WTC11 (cell line): Measurements from ENCODE around the gene FTCDNL1. TPM values are rescaled to one million over a fixed set of nuclear protein-coding genes. Genes with fewer than 3 reads are reported as not detected.

Experiments used
- ATAC-seq: fragments of 200-7000 bp; cut with Tn5 transposase; 2 replicates; pipeline ENCODE4 v1.10.0; 2021; ENCODE audit warnings: mild to moderate bottlenecking, moderate library complexity
- CTCF ChIA-PET: fragments of 300-600 bp; sonication (Branson Sonifier 250); formaldehyde crosslinking; loops from one replicate; lab custom pipeline; 2021; ENCODE audit warnings: antibody characterized with exemption; lab: Charles Lee
- POLR2A ChIA-PET: fragments of 350-600 bp; sonication (Branson Sonifier 250); formaldehyde crosslinking; loops from one replicate; lab custom pipeline; 2021; ENCODE audit warnings: antibody characterized with exemption; lab: Charles Lee
- DNase-seq: peaks from one replicate; pipeline ENCODE4 v3.0.0; 2021; ENCODE audit warnings: low spot score
- H3K27ac Mint-ChIP-seq: 2 replicates; pipeline ENCODE4 v1.8.0; 2021; ENCODE audit warnings: mixed read lengths
- H3K27me3 Mint-ChIP-seq: 2 replicates; pipeline ENCODE4 v1.8.0; 2021; ENCODE audit warnings: low read depth, mild to moderate bottlenecking, moderate library complexity, mixed read lengths
- H3K36me3 Mint-ChIP-seq: 2 replicates; pipeline ENCODE4 v1.8.0; 2021; ENCODE audit warnings: mixed read lengths
- H3K4me1 Mint-ChIP-seq: 2 replicates; pipeline ENCODE4 v1.8.0; 2022; ENCODE audit warnings: mixed read lengths
- H3K4me3 Mint-ChIP-seq: 2 replicates; pipeline ENCODE4 v1.8.0; 2021; ENCODE audit warnings: mild to moderate bottlenecking, moderate library complexity, mixed read lengths
- H3K9me3 Mint-ChIP-seq: 2 replicates; pipeline ENCODE4 v1.8.0; 2021; ENCODE audit warnings: mixed read lengths
- AFF4 ChIP-seq: sonication (generic); formaldehyde crosslinking; IDR thresholded peaks from 2 replicates; pipeline ENCODE4 v1.8.1; 2023; ENCODE audit warnings: mild to moderate bottlenecking, missing genetic modification reagents, borderline replicate concordance
- CBFB ChIP-seq: sonication (generic); formaldehyde crosslinking; IDR thresholded peaks from 2 replicates; pipeline ENCODE4 v1.8.1; 2022; ENCODE audit warnings: mild to moderate bottlenecking, low read depth, missing genetic modification reagents
- E2F4 ChIP-seq: sonication (generic); formaldehyde crosslinking; IDR thresholded peaks from 2 replicates; pipeline ENCODE4 v1.8.1; 2022; ENCODE audit warnings: low read depth, mild to moderate bottlenecking, moderate library complexity, missing genetic modification reagents, borderline replicate concordance
- ELF4 ChIP-seq: sonication (generic); formaldehyde crosslinking; IDR thresholded peaks from 2 replicates; pipeline ENCODE4 v1.8.1; 2022; ENCODE audit warnings: low read depth, mild to moderate bottlenecking, moderate library complexity, missing genetic modification reagents
- FOXJ3 ChIP-seq: sonication (generic); formaldehyde crosslinking; IDR thresholded peaks from 2 replicates; pipeline ENCODE4 v1.9.0; 2021; ENCODE audit warnings: missing genetic modification reagents, mild to moderate bottlenecking, borderline replicate concordance
- NFYB ChIP-seq: sonication (generic); formaldehyde crosslinking; conservative IDR thresholded peaks from 2 replicates; pipeline ENCODE4 v1.8.0; 2022; ENCODE audit warnings: low read depth, missing genetic modification reagents
- RELA ChIP-seq: sonication (generic); formaldehyde crosslinking; IDR thresholded peaks from 2 replicates; pipeline ENCODE4 v1.8.1; 2022; ENCODE audit warnings: missing genetic modification reagents, mild to moderate bottlenecking, borderline replicate concordance
- RORB ChIP-seq: fragments of 250-450 bp; sonication (Bioruptor Pico); IDR thresholded peaks from 2 replicates; pipeline ENCODE4 v1.9.0; 2021; ENCODE audit warnings: mild to moderate bottlenecking
- SOX15 ChIP-seq: fragments of 250-450 bp; sonication (Bioruptor Pico); IDR thresholded peaks from 2 replicates; pipeline ENCODE4 v1.9.0; 2021; ENCODE audit warnings: mild to moderate bottlenecking
- SP1 ChIP-seq: sonication (generic); formaldehyde crosslinking; conservative IDR thresholded peaks from 2 replicates; pipeline ENCODE4 v1.8.1; 2022; ENCODE audit warnings: missing genetic modification reagents
- TP53 ChIP-seq: sonication (generic); formaldehyde crosslinking; IDR thresholded peaks from 2 replicates; pipeline ENCODE4 v1.8.1; 2023; ENCODE audit warnings: mild to moderate bottlenecking, missing genetic modification reagents
- USF2 ChIP-seq: sonication (generic); formaldehyde crosslinking; IDR thresholded peaks from 2 replicates; pipeline ENCODE4 v1.8.1; 2023; ENCODE audit warnings: mild to moderate bottlenecking, missing genetic modification reagents, moderate library complexity
- ZNF219 ChIP-seq: sonication (generic); formaldehyde crosslinking; IDR thresholded peaks from 2 replicates; pipeline ENCODE4 v1.8.0; 2023; ENCODE audit warnings: missing genetic modification reagents, mild to moderate bottlenecking, borderline replicate concordance
- ZNF317 ChIP-seq: sonication (generic); formaldehyde crosslinking; IDR thresholded peaks from 2 replicates; pipeline ENCODE4 v1.8.1; 2023; ENCODE audit warnings: low read depth, mild to moderate bottlenecking, moderate library complexity, missing genetic modification reagents, borderline replicate concordance
- ZNF425 ChIP-seq: fragments of 250-450 bp; sonication (Bioruptor Pico); conservative IDR thresholded peaks from 2 replicates; pipeline ENCODE4 v1.9.0; 2021; ENCODE audit warnings: mild to moderate bottlenecking
- ZNF512 ChIP-seq: sonication (generic); formaldehyde crosslinking; IDR thresholded peaks from 2 replicates; pipeline ENCODE4 v1.8.1; 2022; ENCODE audit warnings: missing genetic modification reagents, borderline replicate concordance
- total RNA-seq: library from RNA; stranded (reverse); gene quantifications from 3 replicates; pipeline ENCODE4 v1.2.3, GENCODE V29; 2021
- TF ChIP-seq, protein P1 (sequence below): sonication (generic); formaldehyde crosslinking; IDR thresholded peaks from 2 replicates; pipeline ENCODE4 v1.8.1; 2022; ENCODE audit warnings: mild to moderate bottlenecking, moderate library complexity, missing genetic modification reagents

FTCDNL1 gene
- total RNA-seq, 1 experiment from 2014 or later = 0.85 TPM

DNA sequence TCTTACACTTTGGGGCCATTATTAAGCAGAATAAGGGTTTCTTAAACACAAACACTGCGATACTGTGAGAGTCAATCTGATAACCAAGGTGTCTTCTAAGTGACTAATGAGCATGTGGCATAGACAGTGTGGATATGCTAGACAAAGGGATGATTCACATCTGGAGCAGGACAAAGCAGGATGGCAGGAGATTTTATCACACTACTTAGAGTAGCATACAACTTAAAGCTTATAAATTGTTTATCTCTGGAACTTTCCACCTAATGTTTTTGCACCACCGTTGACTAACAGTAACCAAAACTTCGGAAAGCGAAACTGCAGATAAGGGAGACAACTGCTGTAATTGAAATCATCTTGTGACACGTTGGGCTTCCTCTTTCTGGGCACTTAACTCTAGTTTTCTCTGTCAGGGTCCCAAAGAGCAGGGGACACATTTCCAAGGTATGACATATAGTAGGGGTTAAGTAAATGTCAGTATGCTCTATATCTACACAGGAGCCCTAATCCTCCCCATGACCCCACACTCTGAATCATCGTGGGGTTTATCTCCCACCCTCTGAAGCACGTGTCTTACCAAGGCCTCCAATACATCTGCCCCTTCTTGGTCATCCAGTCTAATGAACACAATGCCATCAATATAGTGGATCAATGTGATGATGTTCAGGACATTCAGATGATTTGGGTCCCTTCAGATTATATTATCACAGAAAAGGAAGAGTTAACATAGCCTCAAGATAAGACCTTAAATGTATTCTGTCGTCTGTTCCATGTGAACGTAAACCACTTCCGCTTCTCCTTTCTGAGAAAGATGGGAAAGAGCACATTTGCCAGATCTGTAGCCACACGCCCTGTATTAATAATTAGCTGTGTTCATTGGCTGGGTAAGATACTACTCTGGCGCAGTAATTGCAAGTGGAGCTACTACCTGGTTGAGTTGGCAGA lies 78.7 kb downstream of the FTCDNL1 start (continued):
- TF ChIP-seq RORB (CRISPR knock-in tag) (no peak), ELF4 (CRISPR knock-in tag) (no peak), CBFB (CRISPR knock-in tag) (no peak), ZNF317 (CRISPR knock-in tag) (no peak), USF2 (CRISPR knock-in tag) (no peak), FOXJ3 (no peak), ZNF425 (CRISPR knock-in tag) (no peak)

GRCh38 chr2:199770716-199771115 lies 80.3 kb downstream of the FTCDNL1 start:
- no peak for TF ChIP-seq RORB (CRISPR knock-in tag)
- TF ChIP-seq ZNF512 (CRISPR knock-in tag) = no peak
- TF ChIP-seq AFF4 (CRISPR knock-in tag) = no peak
- TF ChIP-seq E2F4 (CRISPR knock-in tag) = no peak
- no peak for TF ChIP-seq ZNF317 (CRISPR knock-in tag)
- no peak for TF ChIP-seq RELA (CRISPR knock-in tag)
- no peak for TF ChIP-seq TP53 (CRISPR knock-in tag)
- TF ChIP-seq, protein P1, sequence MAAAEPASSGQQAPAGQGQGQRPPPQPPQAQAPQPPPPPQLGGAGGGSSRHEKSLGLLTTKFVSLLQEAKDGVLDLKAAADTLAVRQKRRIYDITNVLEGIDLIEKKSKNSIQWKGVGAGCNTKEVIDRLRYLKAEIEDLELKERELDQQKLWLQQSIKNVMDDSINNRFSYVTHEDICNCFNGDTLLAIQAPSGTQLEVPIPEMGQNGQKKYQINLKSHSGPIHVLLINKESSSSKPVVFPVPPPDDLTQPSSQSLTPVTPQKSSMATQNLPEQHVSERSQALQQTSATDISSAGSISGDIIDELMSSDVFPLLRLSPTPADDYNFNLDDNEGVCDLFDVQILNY (CRISPR knock-in tag) = no peak
- TF ChIP-seq NFYB (CRISPR knock-in tag) = no peak
- TF ChIP-seq ZNF219 (CRISPR knock-in tag) = no peak
- no peak for TF ChIP-seq SOX15 (CRISPR knock-in tag)
- TF ChIP-seq SP1 (CRISPR knock-in tag) = no peak
- TF ChIP-seq, all 79 proteins: peak for 0
- Mint-ChIP-seq H3K9me3 (no peaks in the 10 kb centered on the region), H3K36me3 (no peaks in the 10 kb centered on the region), H3K27me3 (peaks cover 7% of the 10 kb centered on the region; the same call in 1 of the 2 replicates), H3K4me3 (no peak overlapping the region), H3K4me1 (no peaks in the 10 kb centered on the region; the same call in 1 of the 2 replicates), H3K27ac (no peak overlapping the region)
- CTCF ChIA-PET = no interaction called here
- POLR2A ChIA-PET = no interaction called here
- DNase-seq (no peak), ATAC-seq (peak; percentile 22; the same call in 1 of the 2 replicates)
